Umbilical cord (tissue), 2 donors: ENCODE measurements around the gene EPG5. TPM values are rescaled to one million over a fixed set of nuclear protein-coding genes. Genes with fewer than 3 reads are reported as not detected.
"Not testable (repeated sequence)": the region's sequence is repeated elsewhere in the genome, so short reads cannot be mapped to it uniquely, and the experiment has no call there.

Experiments used
- DNase-seq: peaks from one replicate; pipeline ENCODE4 v3.0.0-alpha.2; 2015; ENCODE audit warnings: low spot score
- total RNA-seq: library from RNA; depleted of rRNA; stranded (reverse); fragments of >200 nt; gene quantifications from one replicate; pipeline ENCODE4 v1.2.3, GENCODE V29; 2014; ENCODE audit warnings: low replicate concordance; ENCODE audit not compliant: insufficient read depth

EPG5 gene
- total RNA-seq, 1 donor from 2014 or later, result 23.8 TPM

DNA sequence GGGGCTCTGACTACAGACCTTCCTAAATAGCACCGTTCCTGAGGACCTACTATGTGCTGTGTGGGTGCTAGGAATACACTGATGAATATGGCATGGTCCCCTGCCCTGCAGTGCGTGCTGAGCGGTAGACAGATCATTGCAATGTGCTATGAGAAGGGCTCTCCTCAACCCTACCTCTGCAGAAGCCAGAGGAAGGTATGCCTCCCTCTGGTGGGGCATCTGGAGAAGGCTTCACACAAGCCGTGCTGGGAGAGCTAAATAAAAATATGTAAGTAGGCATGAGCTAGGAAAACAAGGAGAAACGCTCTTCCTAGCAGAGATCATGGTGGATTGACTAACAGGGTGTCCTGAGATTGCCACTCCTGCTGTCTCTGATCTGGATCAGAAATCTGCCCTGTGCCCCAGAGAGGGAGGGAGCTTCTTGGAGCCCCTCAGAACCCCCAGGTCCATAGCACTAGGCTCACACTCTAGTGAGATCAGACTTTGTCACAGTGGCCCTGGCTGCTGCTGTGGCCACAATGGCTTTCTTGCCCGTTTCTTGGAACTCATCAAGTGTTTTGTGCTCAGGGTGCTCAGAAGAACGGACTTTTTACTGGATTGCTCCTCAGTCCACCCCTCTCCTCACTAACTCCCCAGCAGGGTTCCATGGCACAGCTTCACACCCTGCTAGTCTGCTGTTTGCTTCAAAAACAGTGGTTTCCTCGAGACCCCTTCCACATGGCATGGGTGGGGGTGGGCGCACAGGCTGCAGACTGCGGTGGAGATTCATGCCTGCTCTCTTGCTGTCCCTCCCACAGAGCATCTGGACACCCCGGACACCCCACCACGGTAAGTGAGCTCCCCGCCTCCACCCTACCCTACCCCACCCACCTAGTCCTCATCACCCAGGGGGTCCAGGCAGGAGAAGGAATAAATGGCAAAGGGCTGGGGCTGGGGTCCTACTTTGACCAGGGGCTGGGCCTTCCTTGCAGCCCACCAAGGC, 127.4 kb downstream of the EPG5 start:
- peak; percentile 29 for DNase-seq

- DNase-seq, result no peak
These were observed 128.6 kb downstream of the EPG5 start for GRCh38 chr18:45838302-45839070.

DNA sequence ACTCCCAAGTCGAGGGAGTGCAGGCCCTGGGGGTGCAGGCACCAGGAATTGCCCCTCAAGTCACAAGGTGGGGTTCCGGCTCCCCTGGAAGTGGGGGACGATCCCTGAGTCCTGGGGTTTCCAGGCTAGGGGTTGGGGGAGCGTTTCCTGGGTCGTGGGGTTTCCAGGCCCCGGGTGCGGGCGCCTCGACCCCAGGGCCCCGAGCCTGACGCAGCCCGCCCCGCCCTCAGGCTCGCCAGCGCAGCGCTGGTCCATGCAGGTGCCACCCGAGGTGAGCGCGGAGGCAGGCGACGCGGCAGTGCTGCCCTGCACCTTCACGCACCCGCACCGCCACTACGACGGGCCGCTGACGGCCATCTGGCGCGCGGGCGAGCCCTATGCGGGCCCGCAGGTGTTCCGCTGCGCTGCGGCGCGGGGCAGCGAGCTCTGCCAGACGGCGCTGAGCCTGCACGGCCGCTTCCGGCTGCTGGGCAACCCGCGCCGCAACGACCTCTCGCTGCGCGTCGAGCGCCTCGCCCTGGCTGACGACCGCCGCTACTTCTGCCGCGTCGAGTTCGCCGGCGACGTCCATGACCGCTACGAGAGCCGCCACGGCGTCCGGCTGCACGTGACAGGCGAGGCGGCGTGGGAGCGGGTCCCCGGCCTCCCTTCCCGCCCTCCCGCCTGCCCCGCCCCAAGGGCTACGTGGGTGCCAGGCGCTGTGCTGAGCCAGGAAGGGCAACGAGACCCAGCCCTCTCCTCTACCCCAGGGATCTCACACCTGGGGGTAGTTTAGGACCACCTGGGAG, 129.7 kb downstream of the EPG5 start:
- peak; percentile 30 for DNase-seq

DNA sequence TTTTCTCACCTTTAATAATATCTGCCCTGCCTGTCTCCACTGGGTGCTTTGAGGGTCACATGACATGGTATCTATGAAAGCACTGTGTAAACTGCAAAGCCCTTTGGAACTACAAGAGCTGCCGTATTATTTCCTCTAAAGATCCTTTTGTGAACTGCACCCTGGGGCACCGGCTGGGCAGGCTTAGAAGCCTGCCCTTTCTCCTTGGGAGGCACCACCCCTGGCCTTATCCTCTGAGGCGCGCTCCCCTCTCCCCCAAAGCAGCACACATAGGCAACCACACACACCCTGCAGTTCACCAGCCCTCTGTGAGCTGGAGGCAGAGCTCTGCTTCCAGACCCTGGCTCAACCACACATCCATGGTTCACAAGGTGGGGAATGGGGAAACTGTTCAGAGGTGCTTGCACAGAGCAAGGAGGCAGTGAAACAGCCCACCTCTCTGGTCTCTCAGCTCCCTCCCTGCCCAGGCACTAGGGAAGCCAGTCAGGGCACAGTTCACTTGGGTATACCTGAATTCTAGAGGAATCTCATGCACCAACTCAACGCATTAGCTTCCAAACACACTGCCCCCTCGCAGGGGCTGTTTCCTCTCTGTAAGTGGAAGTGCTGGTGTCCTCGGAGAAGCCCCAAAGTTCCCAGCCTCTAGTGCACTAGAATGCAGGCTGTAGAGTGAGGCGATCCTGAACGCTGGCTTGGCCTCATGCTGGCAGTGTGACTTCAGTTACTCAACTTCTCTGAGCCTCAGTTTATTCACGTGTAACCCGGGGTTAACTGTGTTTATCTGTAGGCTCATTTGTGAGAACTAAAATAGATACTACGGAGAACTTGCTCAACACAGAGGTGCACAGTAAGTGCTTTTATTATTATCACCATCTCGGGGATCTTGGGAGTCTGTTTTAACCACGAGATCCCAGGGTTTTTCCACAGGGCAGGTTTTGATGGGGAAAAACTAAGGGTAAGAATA, 130.6 kb downstream of the EPG5 start:
- DNase-seq, result no peak

- no peak for DNase-seq
These were observed 132.0 kb downstream of the EPG5 start for GRCh38 chr18:45835057-45835636.

DNA sequence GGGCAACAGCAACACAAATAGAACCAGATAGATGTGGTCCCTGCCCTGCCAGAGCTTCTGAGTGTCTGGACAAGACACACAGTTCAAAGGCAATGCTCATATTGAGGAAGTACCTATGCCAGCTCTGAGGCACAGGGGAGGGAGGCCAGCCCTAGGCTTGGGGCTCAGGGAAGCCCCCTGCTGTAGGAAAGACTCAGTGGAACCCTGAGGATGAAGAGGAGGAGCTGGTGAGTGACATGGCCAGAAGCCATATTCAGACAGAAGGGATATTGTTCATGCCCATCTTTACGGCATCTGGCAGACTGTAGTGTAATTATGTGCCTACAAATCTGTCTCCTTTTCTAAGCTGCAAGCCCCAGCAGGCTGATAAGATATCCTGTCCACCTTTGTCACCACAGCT, 132.8 kb downstream of the EPG5 start:
- no peak for DNase-seq

- no peak for DNase-seq
These were observed 133.3 kb downstream of the EPG5 start for GRCh38 chr18:45833846-45834245.

GRCh38 chr18:45830917-45831316, 136.2 kb downstream of the EPG5 start:
- no peak for DNase-seq

GRCh38 chr18:45829855-45830254, 137.3 kb downstream of the EPG5 start:
- DNase-seq, result no peak

DNA sequence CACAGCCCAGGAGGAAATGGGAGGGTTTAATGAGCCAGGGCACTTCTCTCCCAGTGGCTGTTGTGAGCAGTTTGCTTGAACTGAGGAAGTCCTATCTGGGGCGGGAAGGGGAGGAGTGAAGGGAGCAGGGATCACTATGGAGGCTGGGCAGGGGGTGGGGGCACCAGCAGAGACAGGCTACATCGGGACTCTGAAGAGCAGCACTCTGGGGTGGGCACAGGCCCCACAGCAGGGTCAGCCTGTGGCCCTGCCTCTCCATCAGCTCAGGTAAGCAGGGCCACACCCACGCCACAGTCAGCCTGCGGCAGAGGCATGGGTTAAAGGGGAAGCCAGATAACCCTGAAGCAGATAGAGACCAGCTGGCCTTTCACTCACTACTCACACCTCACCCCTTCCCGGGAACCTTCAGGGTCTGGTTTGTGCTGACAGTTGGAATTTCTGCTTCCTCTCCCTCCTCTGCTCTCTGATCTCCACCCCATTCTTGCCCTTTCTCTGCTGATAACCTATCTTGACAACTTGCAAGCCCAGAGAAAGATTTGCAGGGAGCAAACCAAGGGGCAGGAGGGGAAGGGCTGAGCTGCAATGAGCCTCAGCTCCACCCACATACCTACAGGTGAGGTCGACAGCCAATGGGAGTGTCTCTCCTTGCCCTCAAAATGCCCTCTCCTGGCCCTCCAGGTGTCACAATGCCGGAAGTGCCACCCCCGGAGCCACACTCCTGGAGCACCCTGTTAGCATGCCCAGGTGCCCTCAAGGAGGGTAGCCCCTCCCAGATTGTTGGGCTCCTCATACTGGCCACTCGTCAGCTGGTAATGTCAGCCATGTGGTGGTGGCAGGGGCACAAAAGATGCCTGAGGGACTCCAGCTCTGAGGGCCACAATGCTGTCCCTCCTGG, 138.0 kb downstream of the EPG5 start:
- peak; percentile 86 for DNase-seq

- not testable (repeated sequence) for DNase-seq
These were observed 140.4 kb downstream of the EPG5 start for GRCh38 chr18:45826716-45827115.

DNA sequence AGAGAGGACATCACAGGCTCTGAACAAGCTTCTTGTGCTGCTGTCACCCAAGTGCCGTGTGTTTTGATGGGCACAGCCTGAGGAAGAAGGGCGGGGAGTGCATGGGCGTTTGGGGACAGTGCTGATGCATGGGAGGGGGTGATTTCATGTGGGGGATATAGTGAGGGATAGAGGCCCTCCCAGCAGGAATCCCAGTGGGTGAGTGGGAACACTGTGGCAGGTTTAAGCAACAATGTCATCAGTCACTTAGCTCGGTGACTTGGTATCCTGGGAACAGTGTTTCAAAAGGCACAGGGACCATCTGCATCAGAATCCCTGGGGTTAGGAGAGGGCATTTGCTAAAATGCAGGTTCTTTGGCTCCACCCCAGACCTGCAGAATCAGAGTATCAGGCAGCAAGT, 141.0 kb downstream of the EPG5 start:
- DNase-seq, result no peak

- DNase-seq, result no peak
These were observed 141.7 kb downstream of the EPG5 start, which contains the start of gene SIGLEC15 for GRCh38 chr18:45825258-45826044. SIGLEC15 (plus strand) TSS chr18:45825675; CDS start chr18:45825729, 54 bp downstream.

DNA sequence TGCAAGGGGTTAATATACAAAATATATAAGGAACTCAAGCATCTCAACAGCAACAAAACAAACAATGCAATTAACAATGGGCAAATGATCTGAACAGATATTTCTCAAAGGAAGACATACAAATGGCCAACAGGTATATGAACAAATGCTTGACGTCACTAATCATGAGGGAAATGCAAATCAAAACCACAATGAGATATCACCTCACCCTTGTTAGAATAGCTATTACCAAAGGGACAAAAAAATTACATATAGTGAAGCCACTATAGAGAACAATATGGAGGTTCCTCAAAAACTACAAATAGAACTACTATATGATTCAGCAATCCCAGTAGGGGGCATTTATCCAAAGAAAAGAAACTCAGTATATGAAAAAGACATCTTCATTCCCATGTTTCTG, 145.4 kb downstream of the EPG5 start:
- no peak for DNase-seq

DNA sequence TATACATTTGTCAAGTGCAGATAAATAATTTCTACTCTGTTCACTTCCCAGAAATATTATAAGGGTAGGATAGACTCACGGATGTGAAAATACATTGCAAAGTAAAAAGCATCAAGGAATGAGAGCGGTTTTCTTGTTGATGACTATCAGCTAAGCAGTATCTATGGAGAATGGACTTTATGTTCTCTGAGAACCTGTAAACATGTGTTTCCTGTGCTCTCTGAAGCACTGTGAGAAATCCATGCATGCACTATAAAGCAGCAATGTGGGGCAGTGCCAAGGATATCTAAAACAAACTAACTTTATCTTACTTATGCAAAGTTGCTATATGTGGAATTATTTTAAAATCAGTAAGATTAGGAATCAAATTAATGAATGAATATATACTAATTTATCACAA, 146.1 kb downstream of the EPG5 start:
- no peak for DNase-seq

- DNase-seq, result no peak
These were observed 146.9 kb downstream of the EPG5 start for GRCh38 chr18:45820106-45820745.

DNA sequence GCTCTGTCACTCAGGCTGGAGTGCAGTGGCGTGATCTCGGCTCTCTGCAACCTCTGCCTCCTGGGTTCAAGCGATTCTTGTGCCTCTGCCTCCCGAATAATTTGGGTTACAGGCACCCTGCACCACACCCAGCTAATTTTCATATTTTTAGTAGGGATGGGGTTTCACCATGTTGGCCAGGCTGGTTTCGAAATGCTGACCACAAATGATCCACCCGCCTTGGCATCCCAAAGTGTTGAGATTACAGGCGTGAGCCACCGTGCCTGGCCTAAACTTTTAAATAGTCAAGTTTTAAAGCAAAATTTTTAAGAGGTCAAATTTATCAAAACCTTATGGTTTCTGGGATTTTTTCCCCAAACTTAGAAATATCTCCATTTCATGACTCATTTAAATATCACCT, 148.4 kb downstream of the EPG5 start:
- not testable (repeated sequence) for DNase-seq

GRCh38 chr18:45817543-45817942, 149.6 kb downstream of the EPG5 start:
- DNase-seq, result no peak
